CD4-positive, alpha-beta T cell treated with Interleukin-12 subunit alpha and Interleukin-12 subunit beta, for 1 hour (primary cell): ENCODE data around the gene MUSTN1.

Experiments used
- DNase-seq: peaks from one replicate; pipeline ENCODE4 v3.0.0-alpha.2; 2020

MUSTN1 gene

GRCh38 chr3:52798978-52799476 is 35.8 kb downstream of the MUSTN1 start:
- DNase-seq = peak; percentile 7

- no peak for DNase-seq
These were observed 36.3 kb downstream of the MUSTN1 start for GRCh38 chr3:52798376-52798977.

- no peak for DNase-seq
These were observed 38.4 kb downstream of the MUSTN1 start for GRCh38 chr3:52796411-52796810.

- no peak for DNase-seq
These were observed 39.4 kb downstream of the MUSTN1 start for GRCh38 chr3:52795298-52795900.

- no peak for DNase-seq
These were observed 40.2 kb downstream of the MUSTN1 start, which contains the start of gene ITIH3 for GRCh38 chr3:52794612-52795099. TSS of gene ITIH3 (plus strand) at chr3:52794796. CDS start at chr3:52794804, 8 bp downstream.

GRCh38 chr3:52793702-52794611 is 40.9 kb downstream of the MUSTN1 start:
- DNase-seq = no peak

GRCh38 chr3:52792961-52793695 is 41.7 kb downstream of the MUSTN1 start:
- no peak for DNase-seq

- no peak for DNase-seq
These were observed 42.4 kb downstream of the MUSTN1 start for GRCh38 chr3:52792413-52792812.

GRCh38 chr3:52791928-52792327 is 42.9 kb downstream of the MUSTN1 start:
- no peak for DNase-seq

- no peak for DNase-seq
These were observed 43.5 kb downstream of the MUSTN1 start for GRCh38 chr3:52791366-52791765.

GRCh38 chr3:52790741-52791140 is 44.1 kb downstream of the MUSTN1 start:
- no peak for DNase-seq

GRCh38 chr3:52790337-52790736 is 44.5 kb downstream of the MUSTN1 start:
- no peak for DNase-seq

GRCh38 chr3:52789746-52790040 is 45.1 kb downstream of the MUSTN1 start:
- no peak for DNase-seq

- DNase-seq = no peak
These were observed 45.7 kb downstream of the MUSTN1 start for GRCh38 chr3:52788890-52789745.

- DNase-seq = no peak
These were observed 46.9 kb downstream of the MUSTN1 start for GRCh38 chr3:52787672-52788625.

- no peak for DNase-seq
These were observed 47.6 kb downstream of the MUSTN1 start for GRCh38 chr3:52787246-52787645.

GRCh38 chr3:52786330-52787215 is 48.2 kb downstream of the MUSTN1 start:
- no peak for DNase-seq

GRCh38 chr3:52784931-52785590 is 49.8 kb downstream of the MUSTN1 start:
- DNase-seq = no peak

GRCh38 chr3:52784021-52784621 is 50.7 kb downstream of the MUSTN1 start:
- DNase-seq = no peak
